HL-60 (cell line): Measurements from ENCODE around the gene UBR2.

Source experiments
- DNase-seq, 2 experiments: peaks; one replicate each; pipeline ENCODE4 v3.0.0-alpha.2; 2010 to 2020; ENCODE audit warnings: low read depth in 1 of 2, low spot score in 1 of 2
- H3K27ac ChIP-seq: fragments of 250-450 bp; sonication (Bioruptor Pico); replicated peaks from 2 replicates; pipeline ENCODE4 v1.5.1; 2020; ENCODE audit warnings: mild to moderate bottlenecking, moderate library complexity
- H3K27me3 ChIP-seq: fragments of 250-450 bp; sonication (Bioruptor Pico); 2 replicates; pipeline ENCODE4 v1.5.1; 2021; ENCODE audit warnings: mild to moderate bottlenecking, moderate library complexity; ENCODE audit not compliant: insufficient read depth, poor library complexity, severe bottlenecking
- H3K4me3 ChIP-seq: replicated peaks from 2 replicates; pipeline ENCODE4 v1.5.1; 2011; ENCODE audit warnings: mild to moderate bottlenecking, control low read depth, low read length; ENCODE audit not compliant: insufficient read depth
- CTCF ChIP-seq: IDR thresholded peaks from one replicate; pipeline ENCODE4 v1.5.1; 2011; ENCODE audit warnings: low read length, control low read depth, inconsistent platforms; ENCODE audit not compliant: insufficient read depth
- GABPA ChIP-seq: IDR thresholded peaks from 2 replicates; pipeline ENCODE4 v1.6.1; 2012; ENCODE audit warnings: low read depth
- POLR2AphosphoS5 ChIP-seq: IDR thresholded peaks from 2 replicates; pipeline ENCODE4 v1.6.1; 2012; ENCODE audit warnings: low read depth
- SPI1 ChIP-seq: IDR thresholded peaks from 2 replicates; pipeline ENCODE4 v1.6.1; 2012; ENCODE audit warnings: low read depth, mild to moderate bottlenecking, borderline replicate concordance
- TF ChIP-seq, protein P1 (sequence below): IDR thresholded peaks from 2 replicates; pipeline ENCODE4 v1.6.1; 2012; ENCODE audit warnings: low read depth; ENCODE audit not compliant: insufficient replicate concordance

Gene UBR2

DNA sequence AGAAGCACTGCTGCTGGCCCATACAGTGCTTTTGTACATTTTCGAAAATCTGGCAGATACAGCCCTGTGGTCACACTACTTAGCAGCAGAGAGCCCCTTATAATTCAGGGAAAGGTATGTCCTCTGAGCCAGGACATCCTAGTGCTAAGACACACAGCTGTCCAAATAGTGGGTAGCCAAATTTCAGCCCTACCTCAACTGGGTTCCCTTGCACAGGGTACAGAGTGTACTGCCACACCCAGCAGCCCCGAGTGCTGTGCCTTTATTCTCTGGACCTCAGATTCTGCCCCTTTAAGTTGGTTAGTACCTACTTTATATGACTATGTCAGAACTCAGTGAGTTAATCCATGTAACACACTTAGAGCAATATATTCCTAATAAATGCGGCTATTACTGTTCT lies 111.0 kb downstream of the UBR2 start:
- TF ChIP-seq SPI1: no peak
- no peak for DNase-seq
- no peak overlapping the region for H3K27ac ChIP-seq

DNA sequence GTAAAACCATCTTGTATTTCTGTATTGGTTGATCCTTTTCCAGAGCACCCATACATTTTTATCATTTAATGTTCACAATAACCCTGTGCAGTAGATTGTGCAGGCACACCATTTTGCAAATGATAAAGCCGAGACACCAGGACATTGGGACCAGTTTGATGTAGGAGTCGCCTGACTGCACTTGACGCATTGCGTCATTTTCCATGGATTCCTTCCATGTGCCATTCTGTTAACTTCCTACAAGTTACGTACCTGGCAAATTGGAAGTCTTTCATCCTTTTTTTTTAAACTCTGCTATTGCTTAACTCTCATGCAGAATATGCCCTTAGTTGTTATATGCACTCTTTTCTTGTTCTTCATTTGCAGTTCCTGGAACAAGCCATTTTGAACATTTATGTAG lies 115.5 kb downstream of the UBR2 start:
- H3K27me3 ChIP-seq: no peaks in the 10 kb centered on the region
- DNase-seq: no peak
- H3K27ac ChIP-seq: no peak overlapping the region
- no peak overlapping the region for H3K4me3 ChIP-seq
- TF ChIP-seq, protein P1, sequence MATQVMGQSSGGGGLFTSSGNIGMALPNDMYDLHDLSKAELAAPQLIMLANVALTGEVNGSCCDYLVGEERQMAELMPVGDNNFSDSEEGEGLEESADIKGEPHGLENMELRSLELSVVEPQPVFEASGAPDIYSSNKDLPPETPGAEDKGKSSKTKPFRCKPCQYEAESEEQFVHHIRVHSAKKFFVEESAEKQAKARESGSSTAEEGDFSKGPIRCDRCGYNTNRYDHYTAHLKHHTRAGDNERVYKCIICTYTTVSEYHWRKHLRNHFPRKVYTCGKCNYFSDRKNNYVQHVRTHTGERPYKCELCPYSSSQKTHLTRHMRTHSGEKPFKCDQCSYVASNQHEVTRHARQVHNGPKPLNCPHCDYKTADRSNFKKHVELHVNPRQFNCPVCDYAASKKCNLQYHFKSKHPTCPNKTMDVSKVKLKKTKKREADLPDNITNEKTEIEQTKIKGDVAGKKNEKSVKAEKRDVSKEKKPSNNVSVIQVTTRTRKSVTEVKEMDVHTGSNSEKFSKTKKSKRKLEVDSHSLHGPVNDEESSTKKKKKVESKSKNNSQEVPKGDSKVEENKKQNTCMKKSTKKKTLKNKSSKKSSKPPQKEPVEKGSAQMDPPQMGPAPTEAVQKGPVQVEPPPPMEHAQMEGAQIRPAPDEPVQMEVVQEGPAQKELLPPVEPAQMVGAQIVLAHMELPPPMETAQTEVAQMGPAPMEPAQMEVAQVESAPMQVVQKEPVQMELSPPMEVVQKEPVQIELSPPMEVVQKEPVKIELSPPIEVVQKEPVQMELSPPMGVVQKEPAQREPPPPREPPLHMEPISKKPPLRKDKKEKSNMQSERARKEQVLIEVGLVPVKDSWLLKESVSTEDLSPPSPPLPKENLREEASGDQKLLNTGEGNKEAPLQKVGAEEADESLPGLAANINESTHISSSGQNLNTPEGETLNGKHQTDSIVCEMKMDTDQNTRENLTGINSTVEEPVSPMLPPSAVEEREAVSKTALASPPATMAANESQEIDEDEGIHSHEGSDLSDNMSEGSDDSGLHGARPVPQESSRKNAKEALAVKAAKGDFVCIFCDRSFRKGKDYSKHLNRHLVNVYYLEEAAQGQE: no peak
- no peak for TF ChIP-seq POLR2AphosphoS5
- no peak for TF ChIP-seq CTCF
- TF ChIP-seq SPI1: no peak
- TF ChIP-seq GABPA: no peak

More for the DNA sequence above, 111.0 kb downstream of the UBR2 start:
- H3K27me3 ChIP-seq: no peaks in the 10 kb centered on the region
- H3K4me3 ChIP-seq: no peak overlapping the region

- TF ChIP-seq GABPA: no peak
- TF ChIP-seq SPI1: no peak
- TF ChIP-seq, protein P1: no peak
- no peak for TF ChIP-seq POLR2AphosphoS5
- H3K27me3 ChIP-seq: no peaks in the 10 kb centered on the region
- no peak for DNase-seq
Observed at GRCh38 chr6:42688281-42688680, 124.5 kb downstream of the UBR2 start.

GRCh38 chr6:42689371-42689770 lies 125.5 kb downstream of the UBR2 start:
- H3K4me3 ChIP-seq: no peak overlapping the region
- no peak for TF ChIP-seq SPI1
- TF ChIP-seq GABPA: no peak
- TF ChIP-seq POLR2AphosphoS5: no peak
- TF ChIP-seq CTCF: no peak
- TF ChIP-seq, protein P1: no peak
- no peak overlapping the region for H3K27ac ChIP-seq
- H3K27me3 ChIP-seq: no peaks in the 10 kb centered on the region
- DNase-seq: no peak

More at GRCh38 chr6:42688281-42688680, 124.5 kb downstream of the UBR2 start:
- H3K27ac ChIP-seq: no peak overlapping the region
- no peak overlapping the region for H3K4me3 ChIP-seq
